ENCODE measurements around the gene CD3D.

Gene CD3D

DNA sequence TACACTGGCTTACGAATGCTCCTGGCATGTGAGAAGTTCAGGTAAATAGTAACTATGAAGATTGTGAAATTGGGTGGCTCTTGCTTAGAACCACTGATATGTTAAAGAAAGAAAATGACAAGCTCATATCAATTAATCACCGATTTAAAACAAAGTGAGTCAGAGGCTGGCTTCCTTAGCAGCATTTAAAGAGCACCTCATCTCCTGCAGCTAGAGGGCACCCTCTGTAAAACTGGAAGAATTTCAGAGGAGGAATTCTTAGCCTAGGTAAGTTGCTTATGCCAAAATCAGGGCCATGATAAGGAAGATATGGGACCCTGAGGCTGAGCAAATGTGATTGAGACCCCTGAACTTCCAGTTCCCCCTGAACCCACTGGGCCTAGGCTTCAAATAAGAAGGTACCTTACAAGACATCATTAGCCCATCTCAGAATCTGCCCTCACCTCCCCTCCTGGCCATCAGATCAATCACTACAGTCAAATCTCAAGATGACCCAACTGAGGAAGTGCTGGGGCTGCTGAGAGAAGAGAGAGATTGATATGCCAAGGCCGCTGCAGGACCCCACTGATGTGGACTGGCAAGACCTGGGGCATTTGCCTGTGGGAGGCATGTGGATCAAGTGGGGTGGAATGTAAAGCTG, 46.6 kb downstream of the CD3D start:
- DNase-seq: no peak

DNA sequence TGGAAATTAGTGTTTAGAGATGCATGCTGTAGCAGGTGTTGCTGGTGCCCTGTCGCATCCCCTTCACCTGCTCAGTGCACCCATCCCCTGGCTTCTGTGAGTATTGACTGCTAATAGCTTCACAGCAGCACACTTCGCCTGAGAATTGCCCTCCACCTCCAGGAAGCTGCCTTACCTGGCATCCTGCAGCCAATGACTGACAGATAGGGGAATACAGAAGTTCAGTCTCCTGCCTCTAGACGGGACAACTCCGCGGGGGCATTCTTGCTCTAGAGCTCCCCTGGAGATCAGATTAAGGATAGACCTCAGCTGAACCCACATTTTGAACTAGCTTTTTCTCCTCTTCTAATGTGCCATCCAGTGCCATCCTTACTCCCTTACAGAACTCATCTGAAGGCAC, 47.3 kb downstream of the CD3D start:
- no peak for DNase-seq

DNA sequence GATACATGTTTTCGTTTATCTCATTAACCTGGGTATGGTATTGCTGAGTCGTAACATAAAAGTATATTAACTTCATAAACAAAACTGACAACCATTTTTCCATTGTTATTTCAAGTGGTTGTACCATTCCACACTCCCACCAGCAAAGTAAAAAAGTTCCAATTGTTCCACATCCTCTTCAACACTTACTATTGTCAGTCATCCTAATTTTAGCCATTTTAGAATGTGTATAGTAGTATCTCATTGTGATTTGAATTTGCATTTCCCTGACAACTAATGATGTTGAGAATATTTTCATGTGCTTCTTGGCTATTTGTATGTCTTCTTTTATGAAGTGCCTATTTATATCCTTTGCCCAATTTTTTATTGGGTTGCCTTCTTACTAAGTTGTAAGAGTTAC, 48.5 kb downstream of the CD3D start:
- no peak for DNase-seq

- no peak for DNase-seq
Observed at GRCh38 chr11:118291477-118292135, 50.9 kb downstream of the CD3D start.

- no peak for DNase-seq
Observed at GRCh38 chr11:118290923-118291322, 51.6 kb downstream of the CD3D start.

GRCh38 chr11:118289401-118289800, 53.1 kb downstream of the CD3D start:
- DNase-seq: no peak
